Activated naive CD4-positive, alpha-beta T cell treated with anti-CD3 and anti-CD28 coated beads, Interleukin-2, amount 50 U/mL, for 72 hours (primary cell): Measurements from ENCODE around the gene EML4. TPM values are rescaled to one million over a fixed set of nuclear protein-coding genes. Genes with fewer than 3 reads are reported as not detected.
"Not testable (repeated sequence)": the region's sequence is repeated elsewhere in the genome, so short reads cannot be mapped to it uniquely, and the experiment has no call there.

Experiments used
- ATAC-seq, 2 donors: fragments of 150-1000 bp; cut with Tn5 transposase; 2 replicates each; pipeline ENCODE4 v1.10.0; 2021; ENCODE audit warnings: mild to moderate bottlenecking in 2 of 2, moderate library complexity in 2 of 2
- DNase-seq, 2 donors: peaks; one replicate each; pipeline ENCODE4 v3.0.0; 2021 to 2022; ENCODE audit warnings: low spot score in 2 of 2
- H3K27ac Mint-ChIP-seq, 2 donors: one replicate each; pipeline ENCODE4 v1.8.0; 2022; ENCODE audit warnings: mild to moderate bottlenecking in 2 of 2, mixed read lengths in 2 of 2
- H3K36me3 Mint-ChIP-seq, 2 donors: one replicate each; pipeline ENCODE4 v1.8.0; 2022; ENCODE audit warnings: mixed read lengths in 2 of 2
- H3K9me3 Mint-ChIP-seq, 2 donors: one replicate each; pipeline ENCODE4 v1.8.0; 2022; ENCODE audit warnings: mixed read lengths in 2 of 2
- total RNA-seq, 2 donors: library from RNA; stranded (reverse); gene quantifications; one replicate each; pipeline ENCODE4 v1.2.3, GENCODE V29; 2022

The EML4 gene
- total RNA-seq = 10 to 100 TPM; 56.6 to 85.7 TPM

- DNase-seq (peak; percentile 94 to 96), ATAC-seq (peak; percentile 87 to 92)
- Mint-ChIP-seq H3K9me3 (no peaks in the 10 kb centered on the region), H3K36me3 (peaks cover 0 to 6% of the 10 kb centered on the region in 2 donors), H3K27ac (no peak within 1 kb of the TSS)
Measured at GRCh38 chr2:42169100-42169873, at the start of gene EML4. EML4 (plus strand) TSS chr2:42169353; CDS start chr2:42169612, 259 bp downstream.

- H3K27ac Mint-ChIP-seq = peak overlapping the region in 1 of 2 donors; percentile 58
- DNase-seq (no peak), ATAC-seq (no peak)
- H3K9me3 Mint-ChIP-seq = no peaks in the 10 kb centered on the region
- H3K36me3 Mint-ChIP-seq = peaks cover 0 to 4% of the 10 kb centered on the region in 2 donors
Measured at GRCh38 chr2:42123426-42123825, 45.7 kb upstream of the EML4 start.

GRCh38 chr2:42124011-42124785 lies 45.0 kb upstream of the EML4 start:
- H3K27ac Mint-ChIP-seq = peak overlapping the region; percentile 29 to 63
- ATAC-seq (peak; percentile 66 to 76), DNase-seq (no peak)
- H3K9me3 Mint-ChIP-seq = no peaks in the 10 kb centered on the region
- H3K36me3 Mint-ChIP-seq = peaks cover 0 to 4% of the 10 kb centered on the region in 2 donors

GRCh38 chr2:42125841-42126594 lies 43.1 kb upstream of the EML4 start:
- H3K9me3 Mint-ChIP-seq = no peaks in the 10 kb centered on the region
- ATAC-seq = no peak
- no peak for DNase-seq
- peaks cover 0 to 4% of the 10 kb centered on the region in 2 donors for H3K36me3 Mint-ChIP-seq
- H3K27ac Mint-ChIP-seq = no peak overlapping the region

GRCh38 chr2:42126873-42127272 lies 42.3 kb upstream of the EML4 start:
- not testable (repeated sequence) for ATAC-seq, DNase-seq, H3K36me3 Mint-ChIP-seq, H3K9me3 Mint-ChIP-seq
- peak overlapping the region in 1 of 2 donors; percentile 58 for H3K27ac Mint-ChIP-seq

- ATAC-seq = peak in 1 of 2 donors; percentile 39
- peak overlapping the region in 1 of 2 donors; percentile 58 for H3K27ac Mint-ChIP-seq
- H3K36me3 Mint-ChIP-seq = no peaks in the 10 kb centered on the region
- H3K9me3 Mint-ChIP-seq = no peaks in the 10 kb centered on the region
- no peak for DNase-seq
Measured at GRCh38 chr2:42127425-42128424, 41.4 kb upstream of the EML4 start.

GRCh38 chr2:42128721-42129486 lies 40.2 kb upstream of the EML4 start:
- Mint-ChIP-seq H3K9me3 (no peaks in the 10 kb centered on the region), H3K36me3 (no peaks in the 10 kb centered on the region), H3K27ac (peak overlapping the region in 1 of 2 donors; percentile 58)
- ATAC-seq = no peak
- no peak for DNase-seq

- Mint-ChIP-seq H3K9me3 (no peaks in the 10 kb centered on the region), H3K27ac (peak overlapping the region in 1 of 2 donors; percentile 3), H3K36me3 (no peaks in the 10 kb centered on the region)
- DNase-seq (no peak), ATAC-seq (no peak)
Measured at GRCh38 chr2:42129487-42129852, 39.7 kb upstream of the EML4 start.

GRCh38 chr2:42129947-42130346 lies 39.2 kb upstream of the EML4 start:
- H3K27ac Mint-ChIP-seq = peak overlapping the region in 1 of 2 donors; percentile 3
- H3K9me3 Mint-ChIP-seq = no peaks in the 10 kb centered on the region
- ATAC-seq (no peak), DNase-seq (no peak)
- H3K36me3 Mint-ChIP-seq = no peaks in the 10 kb centered on the region

GRCh38 chr2:42130858-42131257 lies 38.3 kb upstream of the EML4 start:
- H3K9me3 Mint-ChIP-seq, ATAC-seq, DNase-seq, H3K36me3 Mint-ChIP-seq, H3K27ac Mint-ChIP-seq: not testable (repeated sequence)

GRCh38 chr2:42132191-42132965 lies 36.8 kb upstream of the EML4 start:
- ATAC-seq = peak in 1 of 2 donors; percentile 25

GRCh38 chr2:42132966-42133641 lies 36.0 kb upstream of the EML4 start:
- H3K27ac Mint-ChIP-seq = peak overlapping the region; percentile 15 to 85
- ATAC-seq (peak; percentile 92 to 94), DNase-seq (peak; percentile 65 to 93)

More at GRCh38 chr2:42132191-42132965, 36.8 kb upstream of the EML4 start:
- DNase-seq = no peak
- Mint-ChIP-seq H3K9me3 (no peaks in the 10 kb centered on the region), H3K36me3 (no peaks in the 10 kb centered on the region), H3K27ac (peak overlapping the region; percentile 62 to 85)

GRCh38 chr2:42133771-42134195 lies 35.4 kb upstream of the EML4 start:
- DNase-seq (no peak), ATAC-seq (no peak)
- H3K9me3 Mint-ChIP-seq = no peaks in the 10 kb centered on the region
- H3K36me3 Mint-ChIP-seq = no peaks in the 10 kb centered on the region
- H3K27ac Mint-ChIP-seq = peak overlapping the region; percentile 6 to 85

More at GRCh38 chr2:42132966-42133641, 36.0 kb upstream of the EML4 start:
- no peaks in the 10 kb centered on the region for H3K9me3 Mint-ChIP-seq
- H3K36me3 Mint-ChIP-seq = no peaks in the 10 kb centered on the region

- peak overlapping the region in 1 of 2 donors; percentile 85 for H3K27ac Mint-ChIP-seq
- not testable (repeated sequence) for H3K36me3 Mint-ChIP-seq, H3K9me3 Mint-ChIP-seq, ATAC-seq, DNase-seq
Measured at GRCh38 chr2:42134401-42134932, 34.7 kb upstream of the EML4 start.
